ENCODE results near the gene NR2C2AP.
A peak's percentile ranks its signal among the peaks of the same experiment; 100 is the strongest.

The NR2C2AP gene

DNA sequence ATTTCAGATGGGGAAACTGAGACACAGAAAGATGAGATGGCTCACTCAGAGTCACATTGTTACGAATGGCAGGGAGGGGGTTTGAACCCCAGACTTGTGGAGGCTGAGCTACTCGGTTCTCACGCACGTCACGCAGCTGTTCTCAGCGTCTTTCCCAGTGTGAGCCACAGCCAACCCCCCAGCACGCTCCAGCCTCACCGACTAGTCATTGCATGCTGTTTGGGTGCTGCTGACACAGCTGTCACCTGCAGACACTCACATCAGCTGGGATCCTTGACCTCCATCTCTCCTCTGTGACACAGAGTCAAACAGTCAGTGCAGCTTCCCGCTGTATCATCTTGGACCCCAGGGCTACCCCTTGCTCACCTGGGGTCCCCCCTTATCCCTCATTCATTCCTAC lies 6.2 kb upstream of the NR2C2AP start:
- peaks cover 6% of the 10 kb centered on the region for H3K36me3 Mint-ChIP-seq (ENCODE audit: low read depth)
- H3K27ac Mint-ChIP-seq = peak overlapping the region; percentile 23
- H3K4me1 Mint-ChIP-seq (ENCODE audit: low read depth) = peaks cover 16% of the 10 kb centered on the region
- DNase-seq (ENCODE audit: low spot score) = no peak
- H3K27me3 Mint-ChIP-seq (ENCODE audit: low read depth) = peaks cover 26% of the 10 kb centered on the region
- peaks cover 11% of the 10 kb centered on the region for H3K9me3 Mint-ChIP-seq
- H3K4me3 Mint-ChIP-seq = no peak overlapping the region

DNA sequence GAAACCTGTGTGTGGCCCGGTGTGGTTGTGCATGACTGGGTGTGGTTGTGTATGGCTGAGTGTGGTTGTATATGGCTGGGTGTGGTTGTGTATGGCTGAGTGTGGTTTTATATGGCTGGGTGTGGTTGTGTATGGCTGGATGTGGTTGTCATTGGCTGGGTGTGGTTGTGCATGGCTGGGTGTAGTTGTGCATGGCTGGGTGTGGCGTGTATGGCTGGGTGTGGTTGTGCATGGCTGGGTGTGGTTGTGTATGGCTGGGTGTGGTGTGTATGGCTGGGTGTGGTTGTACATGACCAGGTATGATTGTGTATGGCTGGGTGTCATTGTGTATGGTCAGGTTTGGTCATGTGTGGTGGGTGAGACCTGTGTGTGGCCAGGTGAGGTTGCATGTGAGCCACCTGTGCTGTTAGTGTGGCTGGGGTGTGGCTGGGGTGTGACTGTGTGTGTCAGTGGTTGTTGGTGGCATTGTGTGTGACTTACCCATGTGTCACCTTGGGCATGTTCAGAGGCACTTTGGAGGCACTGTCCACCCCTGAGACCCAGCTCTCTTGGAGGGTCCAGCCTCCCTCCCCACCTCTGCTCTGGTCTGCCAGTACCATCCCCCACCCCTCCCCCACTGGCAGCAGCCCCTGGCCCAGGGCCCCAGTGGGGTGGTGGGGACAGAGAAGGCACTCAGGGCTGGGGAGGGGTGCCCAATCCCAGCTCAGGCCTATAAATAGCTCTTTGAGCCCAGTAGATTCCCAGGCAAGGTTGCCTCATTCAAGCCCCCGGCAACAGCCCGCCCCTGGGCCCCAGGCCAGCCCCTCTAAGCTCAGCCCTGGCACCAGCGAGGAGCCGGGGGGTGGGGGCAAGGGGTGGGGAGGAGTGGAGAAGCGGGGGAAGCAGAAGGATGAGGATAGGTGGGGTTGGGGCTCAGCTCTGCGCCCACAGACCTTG lies 4.7 kb upstream of the NR2C2AP start:
- Mint-ChIP-seq H3K4me3 (peak overlapping the region; percentile 41), H3K4me1 (ENCODE audit: low read depth) (peaks cover 21% of the 10 kb centered on the region), H3K36me3 (ENCODE audit: low read depth) (peaks cover 9% of the 10 kb centered on the region), H3K27me3 (ENCODE audit: low read depth) (peaks cover 13% of the 10 kb centered on the region), H3K9me3 (peaks cover 11% of the 10 kb centered on the region), H3K27ac (peak overlapping the region; percentile 86)
- no peak for DNase-seq (ENCODE audit: low spot score)

GRCh38 chr19:19206938-19207337 lies 3.7 kb upstream of the NR2C2AP start:
- Mint-ChIP-seq H3K36me3 (ENCODE audit: low read depth) (peaks cover 18% of the 10 kb centered on the region), H3K4me1 (ENCODE audit: low read depth) (peaks cover 26% of the 10 kb centered on the region), H3K27ac (peak overlapping the region; percentile 86), H3K27me3 (ENCODE audit: low read depth) (peaks cover 9% of the 10 kb centered on the region), H3K9me3 (peaks cover 11% of the 10 kb centered on the region), H3K4me3 (peak overlapping the region; percentile 41)
- DNase-seq (ENCODE audit: low spot score) = no peak

DNA sequence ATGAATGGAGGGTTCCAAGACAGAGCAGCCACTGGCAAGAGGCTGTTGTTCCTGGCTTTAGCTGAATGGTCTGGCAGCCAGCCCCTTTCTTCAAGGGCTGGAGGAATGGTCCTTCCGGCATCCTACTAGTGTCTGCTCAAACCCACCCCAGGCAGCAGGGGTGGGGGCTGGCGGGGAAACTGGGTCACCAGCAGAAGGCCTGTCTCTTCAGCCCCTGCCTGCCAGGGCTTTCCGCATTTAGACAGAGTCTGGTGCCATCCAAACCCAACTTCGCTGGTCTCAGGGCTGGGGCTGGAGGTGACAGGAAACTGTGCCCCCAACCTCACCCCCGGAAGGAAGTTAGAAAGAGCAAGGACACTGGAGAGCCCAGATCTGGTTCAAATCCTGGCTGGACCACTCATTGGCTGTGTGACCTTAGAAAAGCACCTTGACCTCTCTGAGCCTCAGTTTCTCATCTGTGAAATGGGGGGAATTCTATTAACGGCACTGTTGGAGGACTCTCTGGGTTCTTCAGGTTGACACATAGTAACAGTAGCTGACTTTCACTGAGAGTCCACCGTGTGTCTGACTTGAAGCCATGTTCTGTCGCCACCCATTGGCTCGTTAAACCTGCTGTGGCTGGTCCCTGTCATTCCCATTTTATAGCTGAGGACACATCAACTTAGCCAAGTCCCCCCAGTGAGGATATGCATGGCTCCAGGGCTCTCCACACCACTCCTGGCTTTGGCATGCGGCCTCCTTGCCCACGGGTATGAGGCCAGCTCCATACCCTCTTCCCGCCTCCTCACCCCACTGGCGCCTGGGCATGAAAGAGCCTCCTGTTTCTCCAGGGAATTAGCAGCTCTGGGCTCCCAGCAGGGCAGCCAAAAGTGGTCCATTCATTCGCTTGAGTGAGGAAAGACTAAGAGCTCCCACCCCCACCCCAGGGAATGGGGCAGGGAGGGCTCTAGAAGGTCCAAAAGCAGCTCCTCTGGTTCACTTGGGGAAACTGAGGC lies 2.5 kb upstream of the NR2C2AP start:
- H3K27me3 Mint-ChIP-seq (ENCODE audit: low read depth) = peaks cover 2% of the 10 kb centered on the region
- peaks cover 26% of the 10 kb centered on the region for H3K4me1 Mint-ChIP-seq (ENCODE audit: low read depth)
- peaks cover 21% of the 10 kb centered on the region for H3K36me3 Mint-ChIP-seq (ENCODE audit: low read depth)
- peaks cover 11% of the 10 kb centered on the region for H3K9me3 Mint-ChIP-seq
- no peak overlapping the region for H3K27ac Mint-ChIP-seq
- no peak for DNase-seq (ENCODE audit: low spot score)
- no peak overlapping the region for H3K4me3 Mint-ChIP-seq

- Mint-ChIP-seq H3K36me3 (ENCODE audit: low read depth) (peaks cover 24% of the 10 kb centered on the region), H3K4me3 (peak overlapping the region; percentile 93), H3K9me3 (peaks cover 11% of the 10 kb centered on the region), H3K27ac (peak overlapping the region; percentile 35), H3K27me3 (ENCODE audit: low read depth) (no peaks in the 10 kb centered on the region), H3K4me1 (ENCODE audit: low read depth) (peaks cover 26% of the 10 kb centered on the region)
- no peak for DNase-seq (ENCODE audit: low spot score)
Measured at GRCh38 chr19:19204181-19204580, 967 bp upstream of the NR2C2AP start.

GRCh38 chr19:19202707-19203011 lies 555 bp downstream of the NR2C2AP start:
- peaks cover 31% of the 10 kb centered on the region for H3K36me3 Mint-ChIP-seq (ENCODE audit: low read depth)
- peaks cover 9% of the 10 kb centered on the region for H3K9me3 Mint-ChIP-seq
- peaks cover 23% of the 10 kb centered on the region for H3K4me1 Mint-ChIP-seq (ENCODE audit: low read depth)
- H3K27me3 Mint-ChIP-seq (ENCODE audit: low read depth) = no peaks in the 10 kb centered on the region
- H3K4me3 Mint-ChIP-seq = peak overlapping the region; percentile 93
- peak overlapping the region; percentile 90 for H3K27ac Mint-ChIP-seq
- DNase-seq (ENCODE audit: low spot score) = no peak

DNA sequence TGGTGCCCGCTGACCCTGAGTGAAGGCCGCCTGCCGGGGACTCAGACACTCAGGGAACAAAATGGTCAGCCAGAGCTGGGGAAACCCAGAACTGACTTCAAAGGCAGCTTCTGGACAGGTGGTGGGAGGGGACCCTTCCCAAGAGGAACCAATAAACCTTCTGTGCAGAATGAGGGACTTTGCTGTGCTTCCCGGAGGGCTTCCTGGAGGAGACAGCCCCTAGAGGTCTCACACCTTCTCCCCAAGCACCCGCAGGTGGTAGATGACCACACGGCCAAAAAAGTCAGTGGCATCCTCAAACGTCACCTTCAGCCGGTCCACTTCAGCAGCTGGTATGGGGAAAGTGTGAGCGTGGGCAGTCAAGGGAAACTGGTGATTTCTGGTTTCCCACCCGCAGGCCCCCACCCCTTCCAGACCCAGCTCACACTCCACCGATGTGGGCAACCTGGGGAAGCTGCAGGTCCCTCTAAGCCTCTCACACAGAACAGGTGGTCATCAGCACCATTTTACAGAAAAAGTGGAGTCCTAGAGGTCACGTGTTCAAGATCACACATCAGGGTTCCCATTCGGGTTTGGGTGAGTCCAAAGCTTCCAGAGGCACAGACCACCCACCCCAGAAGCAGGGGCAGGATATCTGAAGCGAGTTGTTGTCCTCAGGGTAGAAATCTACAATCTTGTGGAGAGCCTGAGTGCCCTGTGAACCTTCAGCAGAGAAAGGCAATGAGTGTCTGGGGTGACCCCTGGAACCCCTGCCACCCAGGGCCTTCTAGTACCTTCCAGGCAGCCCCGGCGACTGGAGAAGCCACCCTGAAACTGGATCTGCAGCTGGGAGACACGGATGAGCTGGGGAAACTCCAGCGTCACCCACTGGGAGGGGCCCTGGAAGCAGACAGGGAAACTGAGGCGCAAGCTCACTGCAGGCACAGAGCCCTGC lies 1.2 kb downstream of the NR2C2AP start:
- Mint-ChIP-seq H3K4me3 (peak overlapping the region; percentile 93), H3K27ac (peak overlapping the region; percentile 90), H3K36me3 (ENCODE audit: low read depth) (peaks cover 27% of the 10 kb centered on the region), H3K4me1 (ENCODE audit: low read depth) (peaks cover 16% of the 10 kb centered on the region), H3K9me3 (peaks cover 2% of the 10 kb centered on the region), H3K27me3 (ENCODE audit: low read depth) (no peaks in the 10 kb centered on the region)
- DNase-seq (ENCODE audit: low spot score) = no peak

DNA sequence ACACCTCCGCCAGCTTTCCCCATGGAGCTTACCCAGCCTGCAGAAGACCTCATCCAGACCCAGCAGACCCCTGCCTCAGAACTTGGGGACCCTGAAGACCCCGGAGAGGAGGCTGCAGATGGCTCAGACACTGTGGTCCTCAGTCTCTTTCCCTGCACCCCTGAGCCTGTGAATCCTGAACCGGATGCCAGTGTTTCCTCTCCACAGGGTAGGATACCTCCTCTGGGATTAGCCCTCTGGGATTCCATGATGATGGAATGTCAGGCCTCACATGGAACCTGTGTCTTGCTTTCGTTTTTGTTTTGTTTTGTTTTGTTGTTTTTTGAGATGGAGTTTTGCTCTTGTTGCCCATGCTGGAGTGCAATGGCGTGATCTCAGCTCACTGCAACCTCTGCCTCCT lies 9.3 kb downstream of the NR2C2AP start:
- Mint-ChIP-seq H3K4me3 (peak overlapping the region; percentile 98), H3K36me3 (ENCODE audit: low read depth) (peaks cover 22% of the 10 kb centered on the region), H3K4me1 (ENCODE audit: low read depth) (peaks cover 20% of the 10 kb centered on the region), H3K27ac (peak overlapping the region; percentile 76), H3K27me3 (ENCODE audit: low read depth) (no peaks in the 10 kb centered on the region), H3K9me3 (no peaks in the 10 kb centered on the region)
- no peak for DNase-seq (ENCODE audit: low spot score)

- Mint-ChIP-seq H3K27ac (peak overlapping the region; percentile 98), H3K27me3 (ENCODE audit: low read depth) (no peaks in the 10 kb centered on the region), H3K4me3 (peak overlapping the region; percentile 98), H3K9me3 (no peaks in the 10 kb centered on the region), H3K36me3 (ENCODE audit: low read depth) (peaks cover 17% of the 10 kb centered on the region), H3K4me1 (ENCODE audit: low read depth) (peaks cover 20% of the 10 kb centered on the region)
- DNase-seq (ENCODE audit: low spot score) = no peak
Measured at GRCh38 chr19:19192910-19193423, 10.2 kb downstream of the NR2C2AP start.

DNA sequence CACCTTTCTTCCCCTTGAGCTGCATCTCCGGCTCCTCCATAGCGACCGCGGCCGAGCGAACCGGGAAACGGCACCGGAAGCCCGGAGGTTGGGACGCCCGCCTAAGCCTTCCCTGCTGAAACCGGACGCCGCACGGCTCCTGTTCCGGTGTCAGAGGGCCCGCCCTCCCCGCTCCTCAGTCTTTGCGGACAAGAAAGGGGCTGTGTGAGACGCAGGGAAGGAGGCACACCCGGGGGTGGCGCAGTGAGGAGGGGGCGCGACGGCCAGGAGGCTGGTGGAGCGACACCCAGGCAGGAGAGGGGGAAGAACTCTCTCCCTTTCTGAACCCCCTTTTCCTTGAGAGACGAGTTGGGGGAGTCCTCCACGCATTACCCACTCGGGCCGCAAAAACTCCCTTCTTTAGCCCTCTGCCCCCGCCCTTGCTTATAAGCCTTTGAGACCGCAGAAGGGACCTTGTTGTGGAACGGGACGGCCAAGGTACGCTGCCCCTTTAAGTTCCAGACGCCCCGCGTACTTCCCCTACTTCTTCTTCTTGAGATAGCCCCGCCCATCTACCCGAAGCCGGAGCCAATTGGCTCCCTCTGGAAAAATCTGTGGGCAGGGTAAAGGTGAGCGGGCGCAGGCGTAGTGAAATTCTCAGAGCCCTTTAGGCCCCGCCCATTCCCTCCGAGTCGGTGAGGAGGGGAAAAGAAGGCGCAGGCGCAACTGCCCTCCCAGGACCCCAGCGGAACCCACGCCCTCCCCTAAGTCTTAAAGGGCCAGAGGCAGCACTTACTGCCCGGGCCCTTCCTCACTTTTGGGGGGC lies 10.9 kb downstream of the NR2C2AP start, which contains the start of the genes BORCS8 and RFXANK:
TSS of gene BORCS8 (minus strand) at position 75 of the 805 bp plus-strand sequence. CDS start at position 40, 35 bp downstream.
TSS of gene RFXANK (plus strand) at position 181 of the 805 bp plus-strand sequence. CDS start 1,689 bp downstream, outside the sequence.
- Mint-ChIP-seq H3K4me1 (ENCODE audit: low read depth) (peaks cover 20% of the 10 kb centered on the region), H3K36me3 (ENCODE audit: low read depth) (peaks cover 16% of the 10 kb centered on the region), H3K9me3 (no peaks in the 10 kb centered on the region), H3K27me3 (ENCODE audit: low read depth) (no peaks in the 10 kb centered on the region), H3K4me3 (peak within 1 kb of the TSS; percentile 98), H3K27ac (peak within 1 kb of the TSS; percentile 98)
- DNase-seq (ENCODE audit: low spot score) = peak; percentile 99

- peaks cover 19% of the 10 kb centered on the region for H3K36me3 Mint-ChIP-seq (ENCODE audit: low read depth)
- H3K27me3 Mint-ChIP-seq (ENCODE audit: low read depth) = no peaks in the 10 kb centered on the region
- H3K9me3 Mint-ChIP-seq = no peaks in the 10 kb centered on the region
- peak overlapping the region; percentile 98 for H3K27ac Mint-ChIP-seq
- peaks cover 20% of the 10 kb centered on the region for H3K4me1 Mint-ChIP-seq (ENCODE audit: low read depth)
- H3K4me3 Mint-ChIP-seq = peak overlapping the region; percentile 98
- DNase-seq (ENCODE audit: low spot score) = no peak
Measured at GRCh38 chr19:19191768-19192077, 11.5 kb downstream of the NR2C2AP start.

DNA sequence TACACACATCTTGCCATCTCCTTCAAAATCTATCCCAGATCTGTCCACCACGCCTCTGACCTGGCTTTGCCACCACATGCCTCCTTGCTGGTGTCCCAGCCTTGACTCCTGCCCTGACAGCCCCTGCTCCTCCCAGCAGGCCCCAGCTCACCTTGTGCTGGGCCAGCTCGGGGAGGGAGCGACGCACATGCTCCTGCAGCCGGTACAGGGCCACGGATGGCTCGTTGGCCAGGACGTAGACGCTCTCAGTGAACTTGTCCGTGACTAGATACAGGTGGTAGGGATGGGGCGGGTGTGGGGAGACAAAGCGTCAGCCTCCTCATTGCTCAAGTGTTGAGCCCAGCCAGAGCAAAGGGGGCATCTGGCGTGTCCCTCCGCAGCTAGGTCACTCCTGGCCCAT lies 16.5 kb downstream of the NR2C2AP start:
- Mint-ChIP-seq H3K27ac (no peak overlapping the region), H3K36me3 (ENCODE audit: low read depth) (peaks cover 27% of the 10 kb centered on the region)

More for the DNA sequence above, 16.5 kb downstream of the NR2C2AP start:
- no peaks in the 10 kb centered on the region for H3K9me3 Mint-ChIP-seq
- H3K27me3 Mint-ChIP-seq (ENCODE audit: low read depth) = no peaks in the 10 kb centered on the region
- peaks cover 15% of the 10 kb centered on the region for H3K4me1 Mint-ChIP-seq (ENCODE audit: low read depth)
- no peak for DNase-seq (ENCODE audit: low spot score)
- no peak overlapping the region for H3K4me3 Mint-ChIP-seq

Measured in T-helper 2 cell treated with Interferon-gamma antibody and Interleukin-4, amounts not matched to agents 5 μg/mL and 100 μg/mL, for 36 hours (primary cell).